Keratinocyte (primary cell): ENCODE data around the gene TARDBP. TPM values are rescaled to one million over a fixed set of nuclear protein-coding genes. Genes with fewer than 3 reads are reported as not detected.

ENCODE experiments used
- DNase-seq: peaks from one replicate; pipeline ENCODE4 v3.0.0-alpha.2; 2011; ENCODE audit warnings: low read depth, missing footprints, low spot score
- FAIRE-seq: peaks from 2 replicates; lab custom pipeline; 2011; peaks lifted over from hg19 to GRCh38; lab: Jason Lieb, UNC
- H2AFZ ChIP-seq: 2 replicates; pipeline ENCODE4 v1.6.0; 2012; ENCODE audit warnings: low read length, control low read depth, inconsistent platforms; ENCODE audit not compliant: control insufficient read depth
- H3K27ac ChIP-seq: 2 replicates; pipeline ENCODE4 v1.5.1; 2011; ENCODE audit warnings: low read length; ENCODE audit not compliant: control insufficient read depth, insufficient read depth
- H3K27me3 ChIP-seq: 3 replicates; pipeline ENCODE4 v1.6.0; 2011; ENCODE audit warnings: low read length; ENCODE audit not compliant: control insufficient read depth, insufficient read depth; ENCODE audit errors: extremely low read depth
- H3K36me3 ChIP-seq, 2 experiments: 2 replicates in 1 of 2; 3 replicates in 1 of 2; pipeline ENCODE4 v1.5.1; 2011; ENCODE audit warnings: low read length in 2 of 2, mild to moderate bottlenecking in 1 of 2; ENCODE audit not compliant: control insufficient read depth in 2 of 2, insufficient read depth in 2 of 2; ENCODE audit errors: extremely low read depth in 1 of 2
- H3K4me1 ChIP-seq: 3 replicates; pipeline ENCODE4 v1.5.1; 2011; ENCODE audit warnings: low read length; ENCODE audit not compliant: control insufficient read depth, insufficient read depth; ENCODE audit errors: extremely low read depth
- H3K4me2 ChIP-seq: 3 replicates; pipeline ENCODE4 v1.6.0; 2011; ENCODE audit warnings: low read depth, low read length; ENCODE audit not compliant: control insufficient read depth, insufficient read depth; ENCODE audit errors: extremely low read depth
- H3K4me3 ChIP-seq, 3 experiments: fragments of 200-600 bp in 1 of 3; sonication (generic) in 1 of 3; 2 replicates in 2 of 3; 3 replicates in 1 of 3; pipeline ENCODE4 v1.5.1; 2011 to 2016; ENCODE audit warnings: low read length in 3 of 3, mild to moderate bottlenecking in 3 of 3, control low read depth in 2 of 3, inconsistent platforms in 1 of 3, low read depth in 1 of 3, mixed read lengths in 1 of 3, mixed run types in 1 of 3, moderate library complexity in 1 of 3; ENCODE audit not compliant: control insufficient read depth in 2 of 3, insufficient read depth in 2 of 3; ENCODE audit errors: extremely low read depth in 1 of 3
- H3K79me2 ChIP-seq: 2 replicates; pipeline ENCODE4 v1.6.0; 2012; ENCODE audit warnings: low read length; ENCODE audit not compliant: control insufficient read depth, insufficient read depth
- H3K9ac ChIP-seq: 3 replicates; pipeline ENCODE4 v1.6.0; 2011; ENCODE audit warnings: low read length; ENCODE audit not compliant: control insufficient read depth, insufficient read depth; ENCODE audit errors: extremely low read depth
- H3K9me1 ChIP-seq: 3 replicates; pipeline ENCODE4 v1.6.0; 2011; ENCODE audit warnings: low read length; ENCODE audit not compliant: control insufficient read depth, insufficient read depth; ENCODE audit errors: extremely low read depth
- H3K9me3 ChIP-seq: 2 replicates; pipeline ENCODE4 v1.5.1; 2012; ENCODE audit warnings: low read depth, low read length; ENCODE audit not compliant: control insufficient read depth
- H4K20me1 ChIP-seq: 3 replicates; pipeline ENCODE4 v1.6.0; 2011; ENCODE audit warnings: low read length; ENCODE audit not compliant: control insufficient read depth, insufficient read depth; ENCODE audit errors: extremely low read depth
- EZH2 ChIP-seq: IDR thresholded peaks from one replicate; pipeline ENCODE4 v1.6.1; 2012; ENCODE audit warnings: inconsistent platforms, mild to moderate bottlenecking, low read length, moderate library complexity
- dilution Hi-C: fragments of 300-500 bp; cut with MboI; formaldehyde crosslinking; loops from one replicate; pipeline ENCODE4 v1.7.0; 2020; ENCODE audit warnings: low sequenced_read_pairs; ENCODE audit not compliant: extremely low pct_ligation_motif_present
- polyA plus RNA-seq, 5 experiments: library from polyadenylated mRNA; depleted of rRNA in 3 of 5; stranded (reverse) in 3 of 5; stranded (forward) in 1 of 5; unstranded in 1 of 5; fragments of >200 nt; gene quantifications; 1 replicate in 1 of 5; 2 replicates in 3 of 5; 3 replicates in 1 of 5; pipeline versions ENCODE4 v1.2.1 to v1.2.3, GENCODE V29; 2011 to 2012; ENCODE audit warnings: missing spikeins in 2 of 5, low read depth in 1 of 5, low replicate concordance in 1 of 5
- TF ChIP-seq, protein P1 (sequence below), 3 experiments: IDR thresholded peaks in 1 of 3; conservative IDR thresholded peaks in 1 of 3; optimal IDR thresholded peaks in 1 of 3; 2 replicates in 2 of 3; 3 replicates in 1 of 3; pipeline versions ENCODE3 to v1.5.1; 2011; ENCODE audit warnings: low read length in 3 of 3, mild to moderate bottlenecking in 3 of 3, moderate library complexity in 2 of 3, control low read depth in 1 of 3, inconsistent platforms in 1 of 3; ENCODE audit not compliant: insufficient read depth in 2 of 3; ENCODE audit errors: extremely low read depth in 1 of 3

TARDBP gene
- polyA plus RNA-seq, 1 donor (not counting 4 experiments of a cell fraction or from before 2014, with no cell fraction given), result 177 TPM

DNA sequence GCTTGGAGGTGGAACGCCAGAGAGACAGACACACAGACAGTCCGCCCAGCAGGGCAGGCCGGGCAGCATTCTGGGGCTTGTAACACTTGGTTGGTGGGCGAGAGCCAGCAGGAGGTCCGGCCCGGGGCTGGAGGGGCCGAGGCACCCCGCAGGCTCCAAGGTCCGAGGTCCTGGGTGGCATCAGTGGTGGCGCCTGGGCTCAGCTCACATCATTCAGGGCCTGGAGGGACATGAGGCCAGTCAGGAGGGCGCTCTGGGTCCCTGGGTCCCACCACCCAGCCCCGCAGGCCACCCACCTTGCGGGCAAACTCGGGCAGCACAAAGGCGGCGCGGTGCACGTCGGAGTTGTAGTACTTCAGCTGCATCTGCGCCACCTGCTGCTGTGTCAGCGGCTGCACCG is 42.2 kb downstream of the TARDBP start:
- peaks cover 16% of the 10 kb centered on the region for H3K79me2 ChIP-seq
- no peaks in the 10 kb centered on the region for H3K9me1 ChIP-seq
- DNase-seq (no peak), FAIRE-seq (no peak)
- H3K27ac ChIP-seq, result no peak overlapping the region
- dilution Hi-C loops, result no loop called here
- no peak overlapping the region for H3K4me3 ChIP-seq
- no peak overlapping the region for H2AFZ ChIP-seq
- H4K20me1 ChIP-seq, result peaks cover 2% of the 10 kb centered on the region
- H3K4me1 ChIP-seq, result peaks cover 10% of the 10 kb centered on the region
- TF ChIP-seq EZH2, result no peak
- TF ChIP-seq, protein P1, sequence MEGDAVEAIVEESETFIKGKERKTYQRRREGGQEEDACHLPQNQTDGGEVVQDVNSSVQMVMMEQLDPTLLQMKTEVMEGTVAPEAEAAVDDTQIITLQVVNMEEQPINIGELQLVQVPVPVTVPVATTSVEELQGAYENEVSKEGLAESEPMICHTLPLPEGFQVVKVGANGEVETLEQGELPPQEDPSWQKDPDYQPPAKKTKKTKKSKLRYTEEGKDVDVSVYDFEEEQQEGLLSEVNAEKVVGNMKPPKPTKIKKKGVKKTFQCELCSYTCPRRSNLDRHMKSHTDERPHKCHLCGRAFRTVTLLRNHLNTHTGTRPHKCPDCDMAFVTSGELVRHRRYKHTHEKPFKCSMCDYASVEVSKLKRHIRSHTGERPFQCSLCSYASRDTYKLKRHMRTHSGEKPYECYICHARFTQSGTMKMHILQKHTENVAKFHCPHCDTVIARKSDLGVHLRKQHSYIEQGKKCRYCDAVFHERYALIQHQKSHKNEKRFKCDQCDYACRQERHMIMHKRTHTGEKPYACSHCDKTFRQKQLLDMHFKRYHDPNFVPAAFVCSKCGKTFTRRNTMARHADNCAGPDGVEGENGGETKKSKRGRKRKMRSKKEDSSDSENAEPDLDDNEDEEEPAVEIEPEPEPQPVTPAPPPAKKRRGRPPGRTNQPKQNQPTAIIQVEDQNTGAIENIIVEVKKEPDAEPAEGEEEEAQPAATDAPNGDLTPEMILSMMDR (optimal IDR thresholded peaks at IDR 0.05 in 1 of 3, IDR thresholded peaks at IDR 0.05 in 1 of 3, conservative IDR thresholded peaks at IDR 0.05 in 1 of 3; ENCODE audit: extremely low read depth in 1 of 3, insufficient read depth in 2 of 3, low read length in 3 of 3), result no peak
- H3K36me3 ChIP-seq, result peaks cover 11 to 16% of the 10 kb centered on the region in 2 experiments
- H3K4me2 ChIP-seq, result no peak overlapping the region
- no peaks in the 10 kb centered on the region for H3K9me3 ChIP-seq
- H3K9ac ChIP-seq, result no peak overlapping the region
- H3K27me3 ChIP-seq, result no peaks in the 10 kb centered on the region

DNA sequence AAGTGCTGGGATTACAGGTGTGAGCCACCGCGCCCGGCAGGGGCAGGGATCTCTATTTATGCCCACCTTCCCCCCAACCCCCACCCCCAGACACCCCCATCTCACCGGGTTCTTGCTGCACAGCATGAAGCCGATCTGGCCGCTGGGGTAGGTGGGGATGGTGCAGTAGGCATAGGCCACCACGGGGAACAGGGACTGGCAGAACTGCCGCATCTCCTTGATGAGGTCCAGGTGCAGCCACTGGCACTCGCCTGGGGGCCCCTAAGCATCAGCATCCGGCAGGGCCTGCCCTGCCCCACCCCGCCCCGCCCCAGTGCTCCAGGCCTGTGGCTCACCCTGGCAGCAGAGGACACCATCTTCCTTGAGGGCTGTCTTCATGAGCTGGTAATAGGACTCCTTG is 43.2 kb downstream of the TARDBP start:
- Histone ChIP-seq H3K27ac (no peak overlapping the region), H3K36me3 (peaks cover 11 to 16% of the 10 kb centered on the region in 2 experiments), H3K27me3 (no peaks in the 10 kb centered on the region), H3K79me2 (peaks cover 17% of the 10 kb centered on the region), H3K9me1 (no peaks in the 10 kb centered on the region), H2AFZ (no peak overlapping the region), H4K20me1 (peaks cover 2% of the 10 kb centered on the region), H3K4me1 (peaks cover 10% of the 10 kb centered on the region), H3K9ac (no peak overlapping the region), H3K9me3 (no peaks in the 10 kb centered on the region), H3K4me2 (no peak overlapping the region), H3K4me3 (no peak overlapping the region)
- TF ChIP-seq EZH2, result no peak
- TF ChIP-seq, protein P1 (optimal IDR thresholded peaks at IDR 0.05 in 1 of 3, IDR thresholded peaks at IDR 0.05 in 1 of 3, conservative IDR thresholded peaks at IDR 0.05 in 1 of 3; ENCODE audit: extremely low read depth in 1 of 3, insufficient read depth in 2 of 3, low read length in 3 of 3), result no peak
- DNase-seq, result no peak
- no peak for FAIRE-seq
- dilution Hi-C loops, result no loop called here
